Measurements from ENCODE around the gene CFAP92.

Gene CFAP92, protein sequence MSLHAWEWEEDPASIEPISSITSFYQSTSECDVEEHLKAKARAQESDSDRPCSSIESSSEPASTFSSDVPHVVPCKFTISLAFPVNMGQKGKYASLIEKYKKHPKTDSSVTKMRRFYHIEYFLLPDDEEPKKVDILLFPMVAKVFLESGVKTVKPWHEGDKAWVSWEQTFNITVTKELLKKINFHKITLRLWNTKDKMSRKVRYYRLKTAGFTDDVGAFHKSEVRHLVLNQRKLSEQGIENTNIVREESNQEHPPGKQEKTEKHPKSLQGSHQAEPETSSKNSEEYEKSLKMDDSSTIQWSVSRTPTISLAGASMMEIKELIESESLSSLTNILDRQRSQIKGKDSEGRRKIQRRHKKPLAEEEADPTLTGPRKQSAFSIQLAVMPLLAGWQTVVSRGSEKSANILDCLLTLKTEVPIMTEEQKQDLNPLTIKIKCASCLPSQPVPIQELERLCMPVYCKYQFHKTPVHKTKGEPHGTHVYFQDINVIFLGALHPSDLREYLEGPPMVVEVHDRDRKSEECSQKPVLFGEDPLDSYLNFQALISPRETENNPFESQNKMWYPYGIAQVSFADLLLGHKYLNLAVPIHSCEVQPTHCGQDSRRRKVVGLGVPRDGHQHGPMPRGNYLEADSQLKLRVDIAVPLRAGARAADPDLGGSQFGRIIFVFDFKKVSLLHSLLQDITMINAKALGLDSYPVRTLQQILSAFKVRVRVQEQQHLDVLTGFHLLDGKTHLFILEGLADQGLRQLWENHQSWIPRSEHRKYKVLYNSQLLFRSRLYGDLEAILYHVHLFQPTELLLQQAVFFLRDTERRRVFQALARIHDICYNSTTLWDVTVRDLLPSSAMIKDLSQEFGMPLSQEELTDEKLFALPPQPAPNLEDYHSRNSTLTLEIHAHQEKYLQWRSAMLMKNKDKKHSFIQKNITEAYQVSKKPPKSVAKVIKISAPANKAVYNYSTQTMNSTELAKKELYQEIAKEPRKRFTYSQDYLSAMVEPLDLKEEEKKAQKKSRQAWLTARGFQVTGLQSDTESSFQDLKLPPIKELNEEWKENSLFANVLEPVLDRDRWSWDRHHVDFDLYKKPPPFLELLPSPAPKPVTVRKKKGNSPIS

DNA sequence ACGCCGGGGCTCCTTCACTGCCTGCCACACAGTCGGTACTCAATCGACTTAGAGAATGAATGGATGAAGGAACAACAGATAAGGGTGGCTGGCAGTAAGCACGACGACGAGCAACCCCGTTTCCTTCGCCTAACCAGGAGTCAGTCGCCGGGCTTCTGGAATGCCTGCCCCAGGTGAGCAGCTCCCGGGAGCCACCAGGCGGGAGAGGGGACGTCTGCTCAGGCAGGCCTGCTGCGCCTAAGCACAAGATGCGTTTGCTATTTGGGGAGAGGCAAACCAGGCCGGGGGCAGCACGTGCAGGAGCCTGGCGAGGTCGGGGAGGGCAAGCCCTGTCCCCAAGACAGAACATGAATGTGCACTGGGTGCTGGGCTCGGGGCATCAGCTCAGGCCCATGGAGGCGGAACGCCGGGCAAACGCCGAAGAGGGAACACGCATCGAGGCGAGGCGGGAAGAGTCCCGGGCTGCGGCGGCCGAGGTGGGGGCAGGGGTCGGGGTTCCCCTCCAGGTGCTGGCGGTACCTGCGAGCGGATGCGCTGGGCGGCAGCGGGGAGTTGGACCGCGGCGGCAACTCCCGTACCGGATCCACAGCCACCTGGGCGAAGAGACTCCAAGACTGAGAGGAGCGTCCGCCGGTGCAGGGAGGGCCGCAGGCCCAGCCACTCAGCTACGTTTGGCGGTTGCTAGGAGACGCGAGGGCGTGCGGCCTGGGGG lies at the start of gene CFAP92:
TSS of gene CFAP92 (minus strand) at position 616 of the 712 bp plus-strand sequence. CDS start 772 bp downstream, outside the sequence.
- TF ChIP-seq, protein P1, sequence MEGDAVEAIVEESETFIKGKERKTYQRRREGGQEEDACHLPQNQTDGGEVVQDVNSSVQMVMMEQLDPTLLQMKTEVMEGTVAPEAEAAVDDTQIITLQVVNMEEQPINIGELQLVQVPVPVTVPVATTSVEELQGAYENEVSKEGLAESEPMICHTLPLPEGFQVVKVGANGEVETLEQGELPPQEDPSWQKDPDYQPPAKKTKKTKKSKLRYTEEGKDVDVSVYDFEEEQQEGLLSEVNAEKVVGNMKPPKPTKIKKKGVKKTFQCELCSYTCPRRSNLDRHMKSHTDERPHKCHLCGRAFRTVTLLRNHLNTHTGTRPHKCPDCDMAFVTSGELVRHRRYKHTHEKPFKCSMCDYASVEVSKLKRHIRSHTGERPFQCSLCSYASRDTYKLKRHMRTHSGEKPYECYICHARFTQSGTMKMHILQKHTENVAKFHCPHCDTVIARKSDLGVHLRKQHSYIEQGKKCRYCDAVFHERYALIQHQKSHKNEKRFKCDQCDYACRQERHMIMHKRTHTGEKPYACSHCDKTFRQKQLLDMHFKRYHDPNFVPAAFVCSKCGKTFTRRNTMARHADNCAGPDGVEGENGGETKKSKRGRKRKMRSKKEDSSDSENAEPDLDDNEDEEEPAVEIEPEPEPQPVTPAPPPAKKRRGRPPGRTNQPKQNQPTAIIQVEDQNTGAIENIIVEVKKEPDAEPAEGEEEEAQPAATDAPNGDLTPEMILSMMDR (IDR thresholded peaks at IDR 0.05; ENCODE audit: extremely low read depth, missing control alignments) = no peak
- DNase-seq (ENCODE audit: low spot score) = peak; percentile 94

DNA sequence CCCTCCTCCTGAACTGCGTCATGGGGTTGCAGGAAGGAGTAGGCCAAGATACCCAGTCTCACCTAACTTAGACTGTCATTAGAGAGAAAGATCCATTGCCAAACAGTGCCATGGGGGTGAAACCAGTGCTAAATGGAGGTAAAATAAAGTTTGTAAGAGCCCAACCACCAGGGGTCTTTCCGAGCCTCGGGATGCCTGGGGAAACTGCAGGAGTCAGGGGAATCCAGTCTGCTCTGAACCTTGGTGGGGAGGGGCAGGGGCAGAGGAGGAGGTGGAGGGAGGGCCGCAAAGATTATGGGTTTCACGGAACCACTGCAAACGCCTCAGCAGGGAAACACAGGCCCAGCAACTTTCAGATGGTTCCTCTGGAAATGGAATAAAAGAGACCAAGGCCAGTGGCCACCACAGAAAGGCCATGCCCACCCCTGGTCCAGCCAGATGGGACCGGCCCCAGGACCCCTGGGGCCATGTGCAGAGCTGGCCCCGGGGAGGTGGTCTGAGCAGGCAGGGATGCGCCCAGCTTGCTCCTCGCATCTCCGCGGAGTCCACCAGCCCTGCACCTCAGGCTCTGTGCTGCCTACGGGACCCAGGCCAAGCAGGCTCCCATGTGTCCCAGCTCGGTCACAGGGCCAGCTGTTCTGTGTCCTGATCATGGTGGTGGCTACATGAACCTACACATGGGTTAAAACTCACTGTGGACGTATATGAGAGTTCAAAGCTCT lies 46.9 kb upstream of the CFAP92 start:
- TF ChIP-seq, protein P1 (IDR thresholded peaks at IDR 0.05; ENCODE audit: extremely low read depth, missing control alignments) = no peak
- DNase-seq (ENCODE audit: low spot score) = no peak

- TF ChIP-seq, protein P1 (IDR thresholded peaks at IDR 0.05; ENCODE audit: extremely low read depth, missing control alignments) = no peak
- DNase-seq (ENCODE audit: low spot score) = no peak
Measured at GRCh38 chr3:129040039-129040336, 46.1 kb upstream of the CFAP92 start.

GRCh38 chr3:129039271-129040038 lies 45.6 kb upstream of the CFAP92 start:
- DNase-seq (ENCODE audit: low spot score) = no peak
- TF ChIP-seq, protein P1 (IDR thresholded peaks at IDR 0.05; ENCODE audit: extremely low read depth, missing control alignments) = no peak

- TF ChIP-seq, protein P1 (IDR thresholded peaks at IDR 0.05; ENCODE audit: extremely low read depth, missing control alignments) = no peak
- DNase-seq (ENCODE audit: low spot score) = no peak
Measured at GRCh38 chr3:129038121-129038855, 44.4 kb upstream of the CFAP92 start.

GRCh38 chr3:129037093-129037419 lies 43.2 kb upstream of the CFAP92 start:
- no peak for DNase-seq (ENCODE audit: low spot score)
- TF ChIP-seq, protein P1 (IDR thresholded peaks at IDR 0.05; ENCODE audit: extremely low read depth, missing control alignments) = no peak
